ENCODE measurements around the gene ST7. TPM values are rescaled to one million over a fixed set of nuclear protein-coding genes. Genes with fewer than 3 reads are reported as not detected.

Gene ST7
- total and polyA plus RNA-seq, 2 of the 8 experiments (the other 6 are each of a cell fraction or from before 2014, with no cell fraction given) = 16.3 to 18.0 TPM

DNA sequence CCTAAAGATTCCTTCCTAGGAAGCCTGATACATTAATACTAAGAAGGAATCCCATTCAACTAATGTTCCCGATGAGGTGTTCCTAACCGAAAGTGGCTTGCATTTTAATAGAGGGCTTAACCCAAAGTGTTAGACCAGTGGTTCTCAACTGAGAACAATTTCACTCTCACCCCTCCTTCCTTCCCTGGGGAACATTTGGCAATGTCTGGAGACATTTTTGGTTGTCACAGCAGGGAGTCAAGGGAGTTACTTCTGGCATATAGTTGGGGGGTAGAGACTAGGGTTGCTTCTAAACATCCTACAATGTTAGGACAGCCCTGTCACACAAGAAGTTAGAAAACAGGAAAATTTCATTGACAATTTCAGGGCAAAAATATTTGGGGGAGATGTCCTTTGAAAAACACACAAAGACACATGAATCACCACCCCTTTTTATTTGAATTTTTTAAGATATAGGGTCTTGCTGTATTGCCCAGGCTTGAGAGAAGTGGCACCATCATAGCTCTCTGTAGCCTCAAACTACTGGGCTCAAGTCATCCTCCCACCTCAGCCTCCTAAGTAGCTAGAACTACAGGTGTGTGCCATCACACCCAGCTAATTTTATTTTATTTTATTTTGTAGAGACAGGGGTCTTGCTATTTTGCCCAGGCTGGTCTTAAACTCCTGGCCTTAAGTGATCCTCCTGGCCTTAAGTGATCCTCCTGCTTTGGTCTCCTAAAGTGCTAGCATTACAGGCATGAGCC, 318.9 kb downstream of the ST7 start:
- Histone ChIP-seq H3K18ac (ENCODE audit: extremely low read depth, low read length) (no peak overlapping the region), H3K23me2 (ENCODE audit: low read depth, low read length) (no peaks in the 10 kb centered on the region), H3K9me3 (ENCODE audit: insufficient read depth in 2 of 2, low read depth in 1 of 2, low read length in 1 of 2) (no peaks in the 10 kb centered on the region), H4K20me1 (replicated peaks in 1 of 2; ENCODE audit: control insufficient read depth in 1 of 2, insufficient read depth in 2 of 2, low read length in 2 of 2) (no peaks in the 10 kb centered on the region), H3K14ac (ENCODE audit: insufficient read length) (no peak overlapping the region), H3K9ac (replicated peaks in 1 of 4; ENCODE audit: extremely low read depth in 1 of 4, low read depth in 3 of 4, low read length in 3 of 4) (no peak overlapping the region), H3K27ac (ENCODE audit: low read depth, low read length) (no peak overlapping the region), H3K4me3 (ENCODE audit: extremely low read depth in 1 of 4, insufficient read depth in 2 of 4, low read depth in 3 of 4, low read length in 4 of 4) (no peak overlapping the region), H3K23ac (ENCODE audit: insufficient read length) (no peak overlapping the region), H4K91ac (replicated peaks; ENCODE audit: insufficient read length, low read length) (no peak overlapping the region), H3K27me3 (replicated peaks in 1 of 4; ENCODE audit: control insufficient read depth in 3 of 4, extremely low read depth in 1 of 4, insufficient read depth in 3 of 4, low read length in 3 of 4) (no peaks in the 10 kb centered on the region), H2BK20ac (ENCODE audit: low read length) (no peak overlapping the region), H2BK15ac (ENCODE audit: low read length) (no peak overlapping the region), H3K36me3 (ENCODE audit: control insufficient read depth in 2 of 4, insufficient read depth in 4 of 4, low read length in 3 of 4) (no peaks in the 10 kb centered on the region), H2BK120ac (replicated peaks; ENCODE audit: low read depth, low read length) (no peak overlapping the region), H3K4me1 (replicated peaks in 1 of 4; ENCODE audit: control insufficient read depth in 3 of 4, insufficient read depth in 4 of 4, low read length in 3 of 4) (no peaks in the 10 kb centered on the region), H2BK12ac (ENCODE audit: low read depth, low read length) (no peak overlapping the region), H4K5ac (ENCODE audit: insufficient read length, low read depth, low read length) (no peak overlapping the region), H2BK5ac (ENCODE audit: low read depth, low read length) (no peak overlapping the region), H3K79me2 (ENCODE audit: control insufficient read depth in 1 of 2, insufficient read depth in 2 of 2, low read length in 2 of 2) (no peaks in the 10 kb centered on the region), H3K79me1 (ENCODE audit: low read depth, low read length) (no peaks in the 10 kb centered on the region), H2AK5ac (ENCODE audit: low read depth, low read length) (no peak overlapping the region), H4K8ac (ENCODE audit: extremely low read depth, insufficient read depth, low read length) (no peak overlapping the region), H2AFZ (ENCODE audit: low read length) (no peak overlapping the region), H3K4me2 (ENCODE audit: insufficient read depth in 1 of 2, low read depth in 2 of 2, low read length in 2 of 2) (no peak overlapping the region), H3K4ac (replicated peaks; ENCODE audit: insufficient read length, low read depth, low read length) (no peak overlapping the region), H3K56ac (replicated peaks; ENCODE audit: insufficient read length, low read depth, low read length) (no peak overlapping the region)
- CTCF ChIA-PET (ENCODE audit: partially characterized antibody) = interaction anchor here (0.7 to 2.6 kb wide), 2 partner anchors 20 to 62 kb away, joined by 3 to 9 read pairs; no protein-coding TSS in a partner anchor
- POLR2A ChIA-PET (ENCODE audit: partially characterized antibody) = no interaction called here
- FAIRE-seq (no peak), DNase-seq (ENCODE audit: low read depth in 1 of 2, low spot score in 2 of 2) (no peak)
- WGBS, 2 experiments (ENCODE audit: extremely low coverage in 1 of 2, insufficient coverage in 1 of 2, insufficient read length in 1 of 2, insufficient replicate concordance in 2 of 2, low coverage in 1 of 2, low lambda C conversion rate in 2 of 2, missing lambda C conversion rate in 1 of 2) = 71% methylated on average over 2 of the region's 2 CpGs; no CpG with 5 or more reads in 1 of the 2 experiments
- no peak for TF ChIP-seq RFX5 (IDR thresholded peaks at IDR 0.05; ENCODE audit: borderline replicate concordance, low read depth, low read length)
- no peak for TF ChIP-seq SIRT6 (IDR thresholded peaks at IDR 0.05; ENCODE audit: low read length)
- TF ChIP-seq BRCA1 (IDR thresholded peaks at IDR 0.05; ENCODE audit: low read depth, low read length) = no peak
- TF ChIP-seq ASH2L (IDR thresholded peaks at IDR 0.05; ENCODE audit: low read length) = no peak
- TF ChIP-seq EZH2 (IDR thresholded peaks at IDR 0.05; ENCODE audit: low read depth, low read length, severe bottlenecking) = no peak
- no peak for TF ChIP-seq POLR2AphosphoS5 (IDR thresholded peaks at IDR 0.05; ENCODE audit: low read depth, low read length)
- TF ChIP-seq, protein P1, sequence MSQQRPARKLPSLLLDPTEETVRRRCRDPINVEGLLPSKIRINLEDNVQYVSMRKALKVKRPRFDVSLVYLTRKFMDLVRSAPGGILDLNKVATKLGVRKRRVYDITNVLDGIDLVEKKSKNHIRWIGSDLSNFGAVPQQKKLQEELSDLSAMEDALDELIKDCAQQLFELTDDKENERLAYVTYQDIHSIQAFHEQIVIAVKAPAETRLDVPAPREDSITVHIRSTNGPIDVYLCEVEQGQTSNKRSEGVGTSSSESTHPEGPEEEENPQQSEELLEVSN (IDR thresholded peaks at IDR 0.05) = no peak
- TF ChIP-seq RBBP5 (IDR thresholded peaks at IDR 0.05; ENCODE audit: borderline replicate concordance, low read depth, low read length) = no peak
- TF ChIP-seq CEBPB (IDR thresholded peaks at IDR 0.05; ENCODE audit: low read depth, low read length) = no peak
- no peak for TF ChIP-seq TAF1 (IDR thresholded peaks at IDR 0.05; ENCODE audit: low read depth, low read length)
- no peak for TF ChIP-seq GABPA (IDR thresholded peaks at IDR 0.05; ENCODE audit: borderline replicate concordance, insufficient read depth, low read length)
- no peak for TF ChIP-seq KDM4A (IDR thresholded peaks at IDR 0.05; ENCODE audit: low read depth, low read length, severe bottlenecking)

All from H1 (cell line).